ENCODE measurements around the gene SGSM1. TPM values are rescaled to one million over a fixed set of nuclear protein-coding genes. Genes with fewer than 3 reads are reported as not detected.

The SGSM1 gene
- total RNA-seq, 2 experiments from 2014 or later: 0.13 TPM; not detected in 1

DNA sequence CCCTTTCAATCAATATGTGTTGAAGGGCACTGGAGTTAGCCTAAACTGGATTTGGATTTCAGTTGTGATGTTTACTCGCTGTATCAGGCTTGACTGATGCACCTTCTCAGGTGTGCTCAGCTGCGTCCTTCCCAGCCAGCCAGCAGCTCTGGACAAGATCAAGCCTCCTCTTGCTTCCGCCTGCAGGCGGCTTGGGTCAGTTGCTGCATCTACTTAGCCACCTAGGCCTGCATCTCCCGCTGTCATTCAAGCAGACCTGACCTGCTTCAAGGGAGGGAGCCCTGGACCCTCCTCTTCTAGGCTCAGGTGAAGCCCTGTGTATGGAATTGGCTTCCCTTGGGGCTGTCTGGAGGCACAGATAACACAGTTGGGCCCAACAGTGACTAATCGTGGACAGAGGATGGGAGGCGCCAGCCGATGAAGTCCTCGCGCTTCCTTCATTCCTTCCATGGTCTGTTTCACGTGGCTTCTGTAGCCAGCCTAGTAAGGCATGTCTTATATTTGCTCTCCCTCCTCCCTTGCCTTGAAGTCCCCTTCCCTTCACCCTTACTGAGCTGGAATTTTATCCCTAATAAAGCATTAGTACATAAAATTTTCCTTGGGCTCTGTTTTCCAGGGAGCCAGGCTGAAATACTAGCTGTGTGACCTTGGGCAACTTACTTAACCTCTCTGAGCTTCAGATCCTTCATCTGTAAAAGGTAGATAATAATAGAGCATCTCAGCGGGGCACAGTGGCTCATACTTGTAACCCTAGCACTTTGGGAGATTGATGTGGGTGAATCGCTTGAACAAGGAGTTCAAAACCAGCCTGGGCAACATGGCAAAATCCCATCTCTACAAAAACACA, 142.6 kb downstream of the SGSM1 start:
- no peak for DNase-seq
- POLR2A ChIA-PET: no interaction called here
- no peak for ATAC-seq
- Mint-ChIP-seq H3K4me3 (no peak overlapping the region), H3K9me3 (no peaks in the 10 kb centered on the region), H3K27ac (no peak overlapping the region), H3K36me3 (ENCODE audit: low read depth) (no peaks in the 10 kb centered on the region), H3K27me3 (peaks cover 47% of the 10 kb centered on the region), H3K4me1 (ENCODE audit: low read depth) (peaks cover 17% of the 10 kb centered on the region)
- CTCF ChIA-PET: interaction anchor here (0.7 to 12.1 kb wide), 3 partner anchors 10 to 102 kb away, joined by 3 to 110 read pairs (median 5); no protein-coding TSS in a partner anchor
- TF ChIP-seq, protein P1, sequence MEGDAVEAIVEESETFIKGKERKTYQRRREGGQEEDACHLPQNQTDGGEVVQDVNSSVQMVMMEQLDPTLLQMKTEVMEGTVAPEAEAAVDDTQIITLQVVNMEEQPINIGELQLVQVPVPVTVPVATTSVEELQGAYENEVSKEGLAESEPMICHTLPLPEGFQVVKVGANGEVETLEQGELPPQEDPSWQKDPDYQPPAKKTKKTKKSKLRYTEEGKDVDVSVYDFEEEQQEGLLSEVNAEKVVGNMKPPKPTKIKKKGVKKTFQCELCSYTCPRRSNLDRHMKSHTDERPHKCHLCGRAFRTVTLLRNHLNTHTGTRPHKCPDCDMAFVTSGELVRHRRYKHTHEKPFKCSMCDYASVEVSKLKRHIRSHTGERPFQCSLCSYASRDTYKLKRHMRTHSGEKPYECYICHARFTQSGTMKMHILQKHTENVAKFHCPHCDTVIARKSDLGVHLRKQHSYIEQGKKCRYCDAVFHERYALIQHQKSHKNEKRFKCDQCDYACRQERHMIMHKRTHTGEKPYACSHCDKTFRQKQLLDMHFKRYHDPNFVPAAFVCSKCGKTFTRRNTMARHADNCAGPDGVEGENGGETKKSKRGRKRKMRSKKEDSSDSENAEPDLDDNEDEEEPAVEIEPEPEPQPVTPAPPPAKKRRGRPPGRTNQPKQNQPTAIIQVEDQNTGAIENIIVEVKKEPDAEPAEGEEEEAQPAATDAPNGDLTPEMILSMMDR (IDR thresholded peaks at IDR 0.05): no peak
- intact Hi-C loops (cut with micrococcal nuclease): no loop called here

DNA sequence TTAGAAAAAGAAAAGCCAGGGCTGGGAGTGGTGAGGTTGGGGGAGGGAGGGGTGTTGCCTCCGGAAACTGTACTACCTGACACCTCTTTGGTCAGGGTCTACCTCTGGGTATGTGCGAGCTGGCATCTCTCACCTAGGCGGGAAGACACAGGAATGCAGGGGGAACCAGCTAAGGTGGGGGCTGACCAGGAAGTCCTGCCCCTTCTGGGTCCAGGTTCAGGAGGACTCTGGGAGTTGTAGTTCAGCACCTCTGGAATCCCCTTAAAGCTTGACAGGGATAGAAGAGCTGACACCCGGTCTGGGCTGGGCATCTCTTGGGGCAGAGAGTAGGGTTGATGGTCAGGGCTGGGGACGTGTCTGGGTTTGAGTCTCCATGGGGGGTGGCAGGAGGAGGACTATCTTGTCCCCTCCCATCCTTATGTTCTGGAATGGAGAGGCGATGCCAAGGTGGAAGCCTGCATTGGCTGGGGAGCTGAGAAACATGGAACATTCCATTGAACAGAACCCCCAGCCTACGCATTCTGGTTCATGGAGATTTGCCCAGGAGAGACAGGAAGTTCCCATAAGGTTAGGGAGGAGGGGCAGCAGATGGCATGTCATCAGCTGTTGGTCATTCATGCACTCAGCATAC, 144.4 kb downstream of the SGSM1 start:
- Mint-ChIP-seq H3K9me3 (no peaks in the 10 kb centered on the region), H3K4me1 (ENCODE audit: low read depth) (peaks cover 17% of the 10 kb centered on the region), H3K27ac (no peak overlapping the region), H3K4me3 (no peak overlapping the region), H3K27me3 (peaks cover 57% of the 10 kb centered on the region), H3K36me3 (ENCODE audit: low read depth) (no peaks in the 10 kb centered on the region)
- no peak for ATAC-seq
- TF ChIP-seq, protein P1 (IDR thresholded peaks at IDR 0.05): no peak
- ChIA-PET CTCF (interaction anchor here (1.0 to 12.1 kb wide), 6 partner anchors 7 to 107 kb away, joined by 3 to 110 read pairs (median 7); no protein-coding TSS in a partner anchor), POLR2A (interaction anchor here (0.8 to 1.1 kb wide), 2 partner anchors 99 to 100 kb away, joined by 3 read pairs; no protein-coding TSS in a partner anchor)
- DNase-seq: no peak
- intact Hi-C loops (cut with micrococcal nuclease): no loop called here

DNA sequence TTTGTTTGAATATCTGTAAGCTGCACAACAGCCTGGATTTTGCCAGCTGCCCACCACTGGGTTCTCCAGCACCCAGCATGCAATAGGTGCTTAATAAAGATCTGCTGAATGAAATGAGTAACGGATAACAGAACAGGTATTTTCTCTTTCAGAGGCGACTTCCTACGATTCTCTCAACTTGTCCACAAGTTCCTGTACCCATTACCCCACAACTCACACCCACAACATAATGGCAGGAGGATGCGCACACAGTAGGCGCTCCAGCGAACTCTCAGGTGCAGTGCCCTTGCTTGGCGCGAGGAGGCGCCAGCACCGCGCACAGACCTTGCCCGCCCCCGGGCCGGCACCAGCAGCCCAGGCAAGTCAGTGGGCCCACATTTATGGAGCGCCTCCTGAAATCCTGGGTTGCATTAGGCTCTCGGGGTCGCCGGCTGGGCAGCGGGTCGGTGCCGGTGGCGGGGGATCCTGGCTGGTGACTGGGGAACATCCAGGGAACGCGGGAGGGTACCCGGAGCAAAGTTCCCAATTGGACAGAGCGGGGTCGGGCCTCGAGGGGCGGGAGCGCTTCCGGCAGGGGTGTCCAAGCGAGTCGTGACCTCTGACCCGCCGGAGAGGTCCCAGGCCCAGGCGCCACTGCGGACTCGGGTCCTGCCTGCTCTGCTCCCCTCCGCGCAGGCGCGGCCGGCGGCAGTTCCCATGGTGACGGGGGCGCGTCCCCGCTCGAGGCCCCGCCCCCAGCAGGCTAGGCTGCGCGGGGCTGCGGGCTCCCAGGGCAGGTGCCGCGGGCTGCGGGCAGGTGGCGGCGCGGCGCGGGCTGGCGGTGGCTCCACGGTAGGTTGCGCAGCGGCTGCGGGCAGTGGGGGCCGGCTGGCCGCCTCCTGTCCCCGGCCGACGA, 146.2 kb downstream of the SGSM1 start, which contains the start of gene KIAA1671:
Gene KIAA1671 (plus strand): TSS at position 775 of the 895 bp plus-strand sequence. CDS start 75,284 bp downstream, outside the sequence.
- H3K4me3 Mint-ChIP-seq: peak within 1 kb of the TSS; percentile 78
- TF ChIP-seq, protein P1 (IDR thresholded peaks at IDR 0.05): peak; percentile 99
- DNase-seq (peak; percentile 81), ATAC-seq (peak; percentile 96)
- ChIA-PET POLR2A (no interaction called here), CTCF (interaction anchor here (0.7 to 12.1 kb wide), 11 partner anchors 9 to 150 kb away, joined by 3 to 110 read pairs (median 3); no protein-coding TSS in a partner anchor)
- intact Hi-C loops (cut with micrococcal nuclease): no loop called here
- H3K9me3 Mint-ChIP-seq: no peaks in the 10 kb centered on the region
- peak within 1 kb of the TSS; percentile 28 for H3K27ac Mint-ChIP-seq
- H3K27me3 Mint-ChIP-seq: peaks cover 53% of the 10 kb centered on the region
- no peaks in the 10 kb centered on the region for H3K36me3 Mint-ChIP-seq (ENCODE audit: low read depth)
- peaks cover 17% of the 10 kb centered on the region for H3K4me1 Mint-ChIP-seq (ENCODE audit: low read depth)

DNA sequence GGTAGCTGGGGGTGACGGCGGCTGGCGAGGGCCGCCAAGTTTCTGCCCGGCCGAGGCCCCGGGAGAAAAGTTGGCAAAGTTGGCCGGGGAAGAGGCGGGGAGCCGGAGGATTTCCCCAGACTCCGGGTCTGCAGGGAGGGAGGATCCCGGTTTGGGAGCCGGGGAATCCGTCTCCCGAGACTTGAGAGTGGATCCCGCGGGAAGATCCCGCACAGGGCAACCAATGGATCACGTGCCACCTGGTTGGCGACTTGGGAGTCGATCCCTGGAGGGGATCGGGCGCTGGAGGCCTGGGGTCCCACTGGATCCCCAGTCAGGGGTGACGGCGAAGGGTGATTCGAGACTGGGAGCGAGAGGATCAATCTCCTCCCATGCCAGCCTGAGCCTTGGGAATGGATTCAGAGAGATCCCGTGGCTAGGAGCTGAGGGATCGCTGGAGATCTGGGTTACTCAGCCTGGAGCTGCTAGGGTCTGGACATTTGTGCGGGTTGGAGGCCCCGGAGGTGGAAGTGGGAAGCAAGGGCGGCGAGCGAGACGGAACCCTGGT, 146.9 kb downstream of the SGSM1 start:
- Mint-ChIP-seq H3K9me3 (no peaks in the 10 kb centered on the region), H3K27me3 (peaks cover 46% of the 10 kb centered on the region), H3K4me3 (peak overlapping the region; percentile 42), H3K4me1 (ENCODE audit: low read depth) (peaks cover 17% of the 10 kb centered on the region), H3K36me3 (ENCODE audit: low read depth) (no peaks in the 10 kb centered on the region), H3K27ac (no peak overlapping the region)
- no peak for ATAC-seq
- TF ChIP-seq, protein P1 (IDR thresholded peaks at IDR 0.05): no peak
- ChIA-PET CTCF (interaction anchor here (0.9 to 12.1 kb wide), 5 partner anchors 9 to 250 kb away, joined by 3 to 110 read pairs (median 3); no protein-coding TSS in a partner anchor), POLR2A (no interaction called here)
- intact Hi-C loops (cut with micrococcal nuclease): no loop called here
- DNase-seq: no peak

All from activated CD8-positive, alpha-beta T cell treated with anti-CD3 and anti-CD28 coated beads for 36 hours (primary cell).